ENCODE results near the gene FRMPD4. TPM values are rescaled to one million over a fixed set of nuclear protein-coding genes. Genes with fewer than 3 reads are reported as not detected.

FRMPD4 gene
- total and polyA plus RNA-seq, 2 of the 13 experiments (the other 11 are each of a cell fraction or from before 2014, with no cell fraction given), result not detected

- 5% methylated on average over 7 of the region's 7 CpGs for WGBS (ENCODE audit: low lambda C conversion rate)
- in situ Hi-C loops (cut with HindIII; ENCODE audit: extremely low pct_ligation_motif_present, low pct_unique_long_range_greater_than_20kb), result no loop called here
- no peaks in the 10 kb centered on the region for H3K9me3 ChIP-seq (ENCODE audit: low read length)
- H3K79me2 ChIP-seq (ENCODE audit: insufficient read depth, low read length), result no peaks in the 10 kb centered on the region
- POLR2A ChIA-PET, result no interaction called here
- TF ChIP-seq RARG (CRISPR knock-in tag; IDR thresholded peaks at IDR 0.05; ENCODE audit: low read depth), result no peak
- TF ChIP-seq MAZ (IDR thresholded peaks at IDR 0.05; ENCODE audit: borderline replicate concordance, low read depth, low read length), result no peak
- no peak for TF ChIP-seq MAZ (CRISPR knock-in tag; IDR thresholded peaks at IDR 0.05; ENCODE audit: low read depth)
- TF ChIP-seq, protein P1, sequence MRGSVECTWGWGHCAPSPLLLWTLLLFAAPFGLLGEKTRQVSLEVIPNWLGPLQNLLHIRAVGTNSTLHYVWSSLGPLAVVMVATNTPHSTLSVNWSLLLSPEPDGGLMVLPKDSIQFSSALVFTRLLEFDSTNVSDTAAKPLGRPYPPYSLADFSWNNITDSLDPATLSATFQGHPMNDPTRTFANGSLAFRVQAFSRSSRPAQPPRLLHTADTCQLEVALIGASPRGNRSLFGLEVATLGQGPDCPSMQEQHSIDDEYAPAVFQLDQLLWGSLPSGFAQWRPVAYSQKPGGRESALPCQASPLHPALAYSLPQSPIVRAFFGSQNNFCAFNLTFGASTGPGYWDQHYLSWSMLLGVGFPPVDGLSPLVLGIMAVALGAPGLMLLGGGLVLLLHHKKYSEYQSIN (CRISPR knock-in tag; IDR thresholded peaks at IDR 0.05; ENCODE audit: borderline replicate concordance), result no peak
- no peak for TF ChIP-seq PHF21A (CRISPR knock-in tag; IDR thresholded peaks at IDR 0.05)
- no peak for TF ChIP-seq ZNF510 (CRISPR knock-in tag; IDR thresholded peaks at IDR 0.05; ENCODE audit: low read depth)
- no peak for TF ChIP-seq ZNF101 (CRISPR knock-in tag; IDR thresholded peaks at IDR 0.05; ENCODE audit: borderline replicate concordance, low read depth)
- TF ChIP-seq LRRFIP1 (CRISPR knock-in tag; conservative IDR thresholded peaks at IDR 0.05), result no peak
- TF ChIP-seq SSRP1 (CRISPR knock-in tag; IDR thresholded peaks at IDR 0.05), result no peak
- TF ChIP-seq HNF4A (CRISPR knock-in tag; IDR thresholded peaks at IDR 0.05), result no peak
- H3K4me1 ChIP-seq (ENCODE audit: insufficient read depth, low read length), result no peaks in the 10 kb centered on the region
- DNase-seq (ENCODE audit: low spot score) (no peak), FAIRE-seq (no peak), ATAC-seq (no peak)
- no peak overlapping the region for H3K27ac ChIP-seq (ENCODE audit: extremely low read length, insufficient read depth, low read length)
- no peaks in the 10 kb centered on the region for H4K20me1 ChIP-seq (ENCODE audit: insufficient read depth, low read length)
- H3K36me3 ChIP-seq (replicated peaks in 1 of 2; ENCODE audit: control insufficient read depth in 1 of 2, insufficient read depth in 2 of 2, low read length in 2 of 2), result no peaks in the 10 kb centered on the region
- no peak overlapping the region for H3K4me3 ChIP-seq (replicated peaks in 1 of 3; ENCODE audit: insufficient read depth in 1 of 3, low read depth in 2 of 3, low read length in 3 of 3)
- H3K4me2 ChIP-seq (ENCODE audit: low read depth, low read length), result no peak overlapping the region
- no peaks in the 10 kb centered on the region for H3K27me3 ChIP-seq (ENCODE audit: control insufficient read depth in 1 of 2, insufficient read depth in 2 of 2, low read length in 2 of 2)
- CTCF ChIA-PET (ENCODE audit: low intra/inter-chr PET ratio, low total read pairs), result no interaction called here
- H3K9ac ChIP-seq (ENCODE audit: insufficient read depth, low read depth, low read length), result no peak overlapping the region
- no peak overlapping the region for H2AFZ ChIP-seq (ENCODE audit: low read length)
- intact Hi-C loops (cut with micrococcal nuclease; ENCODE audit: unreplicated experiment), result no loop called here
- BruUV-seq (replicated peaks), result no TSS peak
Observed at GRCh38 chrX:12292996-12293765, 154.9 kb downstream of the FRMPD4 start.

Data from HepG2 (cell line).